H7 (cell line): ENCODE measurements around the gene DNER. TPM values are rescaled to one million over a fixed set of nuclear protein-coding genes. Genes with fewer than 3 reads are reported as not detected.

Source experiments
- DNase-seq: peaks from one replicate; pipeline ENCODE4 v3.0.0; 2012
- H3K27me3 ChIP-seq: 2 replicates; pipeline ENCODE4 v1.6.0; 2011; ENCODE audit warnings: mild to moderate bottlenecking, low read length; ENCODE audit not compliant: control insufficient read depth, insufficient read depth
- H3K36me3 ChIP-seq: replicated peaks from 2 replicates; pipeline ENCODE4 v1.5.1; 2011; ENCODE audit warnings: low read length; ENCODE audit not compliant: control insufficient read depth, insufficient read depth
- H3K4me3 ChIP-seq: 2 replicates; pipeline ENCODE4 v1.5.1; 2011; ENCODE audit warnings: low read depth, mild to moderate bottlenecking, control low read depth, low read length, moderate library complexity; ENCODE audit not compliant: insufficient read depth
- total RNA-seq: library from RNA; depleted of rRNA; stranded (reverse); fragments of >200 nt; shearing (Covaris generic); gene quantifications from 2 replicates; pipeline ENCODE4 v1.2.3, GENCODE V29; 2014

The DNER gene
- total RNA-seq, 1 experiment from 2014 or later: 1.0 TPM

DNA sequence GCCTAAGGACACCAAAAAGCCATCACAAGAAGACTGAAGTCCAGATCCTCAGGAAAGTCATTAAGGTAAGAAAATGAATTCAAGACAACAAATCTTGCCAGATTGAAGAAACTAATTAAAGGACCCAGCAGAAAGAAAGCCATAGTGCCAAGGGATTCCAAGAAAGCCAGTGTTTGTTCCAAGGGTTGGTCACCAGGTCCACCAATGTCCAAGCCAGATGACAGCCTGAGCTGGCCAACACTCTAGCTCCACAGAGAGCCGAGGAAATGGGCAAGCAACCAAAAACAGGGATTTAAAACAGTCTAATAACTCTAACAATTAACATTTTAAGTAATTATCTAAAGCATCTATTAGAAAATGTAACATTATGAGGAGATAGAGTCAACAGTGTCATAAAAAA is 49.2 kb downstream of the DNER start:
- no peaks in the 10 kb centered on the region for H3K36me3 ChIP-seq
- no peak overlapping the region for H3K4me3 ChIP-seq
- H3K27me3 ChIP-seq: no peaks in the 10 kb centered on the region
- no peak for DNase-seq

GRCh38 chr2:229661478-229661877 is 52.9 kb downstream of the DNER start:
- Histone ChIP-seq H3K27me3 (no peaks in the 10 kb centered on the region), H3K4me3 (no peak overlapping the region), H3K36me3 (no peaks in the 10 kb centered on the region)
- DNase-seq: no peak

DNA sequence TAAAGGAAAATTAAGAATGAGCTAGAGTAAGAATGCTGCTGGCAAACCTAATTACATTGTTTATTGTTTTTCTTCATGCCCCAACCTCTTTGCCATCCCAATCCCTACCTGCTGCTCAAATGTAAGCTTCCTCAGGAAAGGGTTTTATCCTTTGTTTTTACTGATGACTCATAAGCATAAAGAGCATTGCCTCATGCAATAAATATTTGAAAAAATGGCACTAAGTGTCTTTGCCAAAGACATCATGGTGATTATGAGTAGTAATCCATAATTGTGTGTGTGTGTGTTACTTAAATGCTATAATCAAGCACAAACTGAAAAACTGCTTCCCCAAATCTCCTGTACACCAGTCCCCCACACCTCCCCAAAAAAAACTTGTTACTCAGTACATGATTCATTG is 53.4 kb downstream of the DNER start:
- DNase-seq: no peak
- H3K36me3 ChIP-seq: no peaks in the 10 kb centered on the region
- no peaks in the 10 kb centered on the region for H3K27me3 ChIP-seq
- no peak overlapping the region for H3K4me3 ChIP-seq

DNA sequence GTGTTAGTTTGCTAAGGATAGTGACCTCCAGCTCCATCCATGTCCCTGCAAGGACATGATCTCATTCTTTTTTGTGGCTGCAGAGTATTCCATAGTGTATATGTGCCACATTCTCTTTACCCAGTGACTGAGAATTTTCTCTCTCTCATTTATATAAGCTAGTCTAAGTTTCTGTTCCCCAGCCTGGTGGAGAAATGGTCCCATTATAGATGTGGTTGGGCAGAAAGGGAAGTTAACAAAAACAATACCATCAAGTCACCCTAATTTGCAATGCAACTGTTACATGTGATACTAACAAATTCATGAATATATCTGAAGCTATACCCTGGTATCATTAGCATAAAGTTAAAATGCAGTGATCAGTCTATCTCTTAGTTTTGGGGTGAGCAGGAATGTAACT is 54.0 kb downstream of the DNER start:
- Histone ChIP-seq H3K27me3 (no peaks in the 10 kb centered on the region), H3K4me3 (no peak overlapping the region), H3K36me3 (no peaks in the 10 kb centered on the region)
- DNase-seq: no peak

DNA sequence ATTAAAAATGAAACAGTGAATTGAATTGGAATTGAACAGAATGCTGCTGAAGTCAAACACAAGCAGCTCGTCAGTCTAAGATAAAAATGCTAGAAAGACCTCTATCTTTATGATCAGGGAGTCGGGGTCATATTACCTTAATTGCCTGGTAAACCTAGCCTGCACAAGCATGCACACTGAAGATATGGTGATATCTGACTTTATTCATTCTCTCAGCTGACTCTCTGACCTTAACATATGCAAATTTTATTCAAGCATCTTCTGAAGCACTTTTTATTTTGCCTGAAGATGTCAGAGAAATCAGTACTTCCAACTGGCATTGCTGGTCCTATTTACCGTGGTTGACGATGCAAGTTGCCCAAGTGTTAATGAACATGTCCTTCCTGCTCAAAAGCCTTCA is 56.4 kb downstream of the DNER start:
- DNase-seq: no peak
- H3K36me3 ChIP-seq: no peaks in the 10 kb centered on the region
- H3K27me3 ChIP-seq: no peaks in the 10 kb centered on the region
- no peak overlapping the region for H3K4me3 ChIP-seq

- Histone ChIP-seq H3K4me3 (no peak overlapping the region), H3K27me3 (no peaks in the 10 kb centered on the region), H3K36me3 (no peaks in the 10 kb centered on the region)
- DNase-seq: no peak
Observed at GRCh38 chr2:229654437-229654836, 59.9 kb downstream of the DNER start.

DNA sequence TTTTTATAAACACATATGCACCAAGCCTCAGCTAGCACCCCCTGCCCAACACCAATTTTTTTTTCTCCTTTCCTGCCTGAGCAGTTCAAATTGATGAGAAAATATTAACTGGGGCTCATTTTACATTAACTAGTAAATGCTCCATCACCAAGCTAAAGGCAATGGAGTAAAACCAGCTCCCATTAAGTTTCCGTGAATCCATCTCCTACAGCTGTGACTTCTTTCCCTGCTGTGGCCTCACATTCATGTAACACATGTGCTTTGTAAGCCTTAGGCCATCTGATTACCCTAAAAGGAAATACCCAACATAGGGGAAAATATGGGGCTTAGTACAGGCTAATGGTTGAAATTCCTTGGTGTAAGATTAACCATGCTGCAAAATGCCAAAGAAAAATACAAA is 60.8 kb downstream of the DNER start:
- H3K4me3 ChIP-seq: no peak overlapping the region
- H3K36me3 ChIP-seq: no peaks in the 10 kb centered on the region
- no peak for DNase-seq
- no peaks in the 10 kb centered on the region for H3K27me3 ChIP-seq

- Histone ChIP-seq H3K27me3 (no peaks in the 10 kb centered on the region), H3K4me3 (no peak overlapping the region), H3K36me3 (no peaks in the 10 kb centered on the region)
- no peak for DNase-seq
Observed at GRCh38 chr2:229652796-229653195, 61.6 kb downstream of the DNER start.

GRCh38 chr2:229650901-229651300 is 63.5 kb downstream of the DNER start:
- Histone ChIP-seq H3K36me3 (no peaks in the 10 kb centered on the region), H3K4me3 (no peak overlapping the region), H3K27me3 (no peaks in the 10 kb centered on the region)
- DNase-seq: no peak

DNA sequence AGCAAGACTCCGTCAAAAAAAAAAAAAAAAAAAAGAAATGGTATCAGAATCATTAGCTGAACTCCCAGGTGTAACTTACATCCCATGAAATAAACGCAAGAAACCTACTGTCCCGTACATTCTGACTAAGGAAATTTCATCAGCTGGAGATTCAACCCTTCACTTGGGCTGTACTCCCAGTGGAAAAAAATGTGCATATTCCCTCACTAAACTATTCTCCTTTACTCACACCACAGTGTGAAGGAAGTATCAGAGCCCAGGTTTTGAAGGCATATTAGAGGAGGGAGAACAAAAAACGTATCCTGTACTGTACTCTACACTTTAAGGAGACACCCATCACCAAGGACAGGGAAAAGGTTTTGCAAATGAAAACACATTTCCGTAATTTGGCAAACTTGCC is 64.3 kb downstream of the DNER start:
- H3K36me3 ChIP-seq: no peaks in the 10 kb centered on the region
- H3K27me3 ChIP-seq: no peaks in the 10 kb centered on the region
- no peak overlapping the region for H3K4me3 ChIP-seq
- no peak for DNase-seq

- Histone ChIP-seq H3K36me3 (no peaks in the 10 kb centered on the region), H3K27me3 (no peaks in the 10 kb centered on the region), H3K4me3 (no peak overlapping the region)
- no peak for DNase-seq
Observed at GRCh38 chr2:229646186-229646723, 68.1 kb downstream of the DNER start.

- no peaks in the 10 kb centered on the region for H3K27me3 ChIP-seq
- H3K36me3 ChIP-seq: no peaks in the 10 kb centered on the region
- H3K4me3 ChIP-seq: no peak overlapping the region
- no peak for DNase-seq
Observed at GRCh38 chr2:229642371-229642770, 72.0 kb downstream of the DNER start.

- no peaks in the 10 kb centered on the region for H3K36me3 ChIP-seq
- no peak for DNase-seq
- H3K4me3 ChIP-seq: no peak overlapping the region
- H3K27me3 ChIP-seq: no peaks in the 10 kb centered on the region
Observed at GRCh38 chr2:229641676-229642075, 72.7 kb downstream of the DNER start.

DNA sequence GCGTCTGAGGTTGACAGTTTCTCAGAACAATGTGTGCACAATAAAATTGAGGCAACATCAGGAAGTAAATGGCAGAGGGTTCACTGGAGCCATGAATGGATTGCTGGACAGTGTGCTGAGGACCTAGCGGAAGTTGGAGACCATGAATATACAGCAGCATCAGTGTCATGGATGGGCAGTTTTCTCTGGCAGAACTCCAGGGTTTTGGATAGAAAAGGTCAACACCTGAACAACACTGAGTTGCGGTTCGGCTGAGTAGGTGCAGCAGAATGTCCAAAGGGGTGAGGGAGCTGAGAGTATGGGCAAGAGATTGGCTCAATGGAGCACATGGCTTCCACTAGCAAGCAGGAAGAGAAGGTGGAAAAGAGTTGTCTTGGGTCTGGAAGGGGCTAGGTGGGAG is 73.7 kb downstream of the DNER start:
- H3K4me3 ChIP-seq: no peak overlapping the region
- H3K36me3 ChIP-seq: no peaks in the 10 kb centered on the region
- no peaks in the 10 kb centered on the region for H3K27me3 ChIP-seq
- DNase-seq: no peak

DNA sequence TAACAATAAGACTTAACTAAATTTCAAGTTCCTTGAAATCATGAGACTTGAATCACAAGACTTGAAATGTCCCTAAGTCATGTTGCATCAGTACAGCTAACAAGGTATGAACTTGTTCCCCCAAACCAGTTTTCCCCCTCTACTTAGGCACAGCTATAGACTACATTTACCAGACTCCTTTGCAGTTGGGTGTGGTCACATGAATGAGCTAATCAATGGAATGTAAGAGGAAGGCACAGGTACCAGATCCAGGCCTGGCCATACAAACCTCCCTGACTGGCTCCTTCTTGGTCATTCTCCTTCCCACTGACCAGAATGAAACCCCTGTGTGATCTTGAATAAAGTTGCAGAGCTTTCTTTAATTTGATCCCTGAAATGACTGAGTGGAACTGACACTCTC is 77.8 kb downstream of the DNER start:
- no peaks in the 10 kb centered on the region for H3K36me3 ChIP-seq
- DNase-seq: no peak
- no peak overlapping the region for H3K4me3 ChIP-seq
- H3K27me3 ChIP-seq: no peaks in the 10 kb centered on the region

DNA sequence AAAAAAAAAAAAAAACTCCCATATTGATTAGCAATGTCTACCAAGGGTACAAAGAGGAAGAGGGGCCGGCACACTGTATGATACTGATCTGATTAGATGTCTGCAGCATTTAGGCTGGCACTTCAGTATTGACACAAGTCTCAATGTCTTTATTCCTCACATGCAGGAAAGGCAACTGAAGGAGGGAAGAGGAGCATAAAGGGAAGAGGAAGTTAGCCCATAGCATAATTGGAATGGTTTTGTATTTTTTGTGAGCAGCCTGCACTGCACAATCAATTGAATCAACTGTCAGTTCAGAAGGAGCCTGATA is 79.0 kb downstream of the DNER start:
- Histone ChIP-seq H3K27me3 (no peaks in the 10 kb centered on the region), H3K4me3 (no peak overlapping the region), H3K36me3 (no peaks in the 10 kb centered on the region)
- no peak for DNase-seq
